GM23248 (cell line): ENCODE measurements around the gene NPC1. TPM values are rescaled to one million over a fixed set of nuclear protein-coding genes. Genes with fewer than 3 reads are reported as not detected.
"Not testable (repeated sequence)": the region's sequence is repeated elsewhere in the genome, so short reads cannot be mapped to it uniquely, and the experiment has no call there.

Experiments used
- DNase-seq: peaks from one replicate; pipeline ENCODE4 v3.0.0-alpha.2; 2015
- H2AFZ ChIP-seq: fragments of 200-600 bp; sonication (generic); 2 replicates; pipeline ENCODE4 v1.6.1; 2016; ENCODE audit warnings: antibody characterized with exemption
- H3F3A ChIP-seq: fragments of 200-600 bp; sonication (generic); 2 replicates; pipeline ENCODE4 v1.6.1; 2016; ENCODE audit warnings: mild to moderate bottlenecking, antibody characterized with exemption, mixed run types; ENCODE audit not compliant: insufficient read depth
- H3K27ac ChIP-seq: fragments of 200-600 bp; sonication (generic); 2 replicates; pipeline ENCODE4 v1.5.1; 2016; ENCODE audit warnings: mild to moderate bottlenecking
- H3K27me3 ChIP-seq: fragments of 200-600 bp; sonication (generic); replicated peaks from 2 replicates; pipeline ENCODE4 v1.6.1; 2016; ENCODE audit warnings: mild to moderate bottlenecking; ENCODE audit not compliant: insufficient read depth
- H3K36me3 ChIP-seq: fragments of 200-600 bp; sonication (generic); 2 replicates; pipeline ENCODE4 v1.6.1; 2016; ENCODE audit warnings: low read depth, mild to moderate bottlenecking
- H3K4me1 ChIP-seq: fragments of 200-600 bp; sonication (generic); 2 replicates; pipeline ENCODE4 v1.6.1; 2016; ENCODE audit warnings: mild to moderate bottlenecking; ENCODE audit not compliant: insufficient read depth
- H3K4me2 ChIP-seq: fragments of 200-600 bp; sonication (generic); one replicate; pipeline ENCODE4 v1.6.1; 2016; ENCODE audit warnings: mild to moderate bottlenecking; ENCODE audit not compliant: unreplicated experiment
- H3K4me3 ChIP-seq: fragments of 200-600 bp; sonication (generic); 2 replicates; pipeline ENCODE4 v1.5.1; 2016; ENCODE audit warnings: mild to moderate bottlenecking
- H3K79me2 ChIP-seq: fragments of 200-600 bp; sonication (generic); 2 replicates; pipeline ENCODE4 v1.6.1; 2016; ENCODE audit warnings: mild to moderate bottlenecking; ENCODE audit not compliant: insufficient read depth
- H3K9ac ChIP-seq: fragments of 200-600 bp; sonication (generic); 2 replicates; pipeline ENCODE4 v1.6.1; 2016; ENCODE audit warnings: mild to moderate bottlenecking
- H3K9me2 ChIP-seq: fragments of 200-600 bp; sonication (generic); 2 replicates; pipeline ENCODE4 v1.6.1; 2016; ENCODE audit warnings: mixed run types, mild to moderate bottlenecking, moderate library complexity; ENCODE audit not compliant: insufficient read depth
- H3K9me3 ChIP-seq: fragments of 200-600 bp; sonication (generic); one replicate; pipeline ENCODE4 v1.6.1; 2017; ENCODE audit warnings: low read depth
- H4K20me1 ChIP-seq: fragments of 200-600 bp; sonication (generic); 2 replicates; pipeline ENCODE4 v1.6.0; 2016; ENCODE audit not compliant: insufficient read depth
- EZH2 ChIP-seq: fragments of 200-600 bp; sonication (generic); IDR thresholded peaks from 2 replicates; pipeline ENCODE4 v1.6.1; 2018; ENCODE audit warnings: antibody characterized with exemption, mild to moderate bottlenecking; ENCODE audit not compliant: insufficient read depth, poor library complexity, severe bottlenecking
- EZH2phosphoT487 ChIP-seq: fragments of 200-600 bp; sonication (generic); IDR thresholded peaks from 2 replicates; pipeline ENCODE4 v1.6.1; 2018; ENCODE audit warnings: antibody characterized with exemption, moderate library complexity, mild to moderate bottlenecking, low read depth; ENCODE audit not compliant: insufficient read depth
- WGBS, 2 experiments: methylation state at CpG; one replicate each; pipeline ENCODE4 v1.1.6; 2015 to 2017; ENCODE audit warnings: low lambda C conversion rate in 2 of 2, low coverage in 1 of 2; ENCODE audit errors: missing lambda C conversion rate in 2 of 2; 5-methylcytosine and 5-hydroxymethylcytosine counted together
- in situ Hi-C: fragments of 300-500 bp; cut with MboI; formaldehyde crosslinking; loops from 2 replicates; pipeline ENCODE4 v1.15.0; 2020
- polyA plus RNA-seq: library from polyadenylated mRNA; unstranded; fragments of >200 nt; fragmentation: Nextera tagmentation; extraction: Ambion mirVana; gene quantifications from 2 replicates; pipeline ENCODE4 v1.2.1, GENCODE V29; 2016
- total RNA-seq: library from RNA; depleted of rRNA; stranded (reverse); fragments of >200 nt; shearing (Covaris generic); gene quantifications from 2 replicates; pipeline ENCODE4 v1.2.3, GENCODE V29; 2014

The NPC1 gene
- total and polyA plus RNA-seq, 2 experiments from 2014 or later = 28.1 to 28.7 TPM

DNA sequence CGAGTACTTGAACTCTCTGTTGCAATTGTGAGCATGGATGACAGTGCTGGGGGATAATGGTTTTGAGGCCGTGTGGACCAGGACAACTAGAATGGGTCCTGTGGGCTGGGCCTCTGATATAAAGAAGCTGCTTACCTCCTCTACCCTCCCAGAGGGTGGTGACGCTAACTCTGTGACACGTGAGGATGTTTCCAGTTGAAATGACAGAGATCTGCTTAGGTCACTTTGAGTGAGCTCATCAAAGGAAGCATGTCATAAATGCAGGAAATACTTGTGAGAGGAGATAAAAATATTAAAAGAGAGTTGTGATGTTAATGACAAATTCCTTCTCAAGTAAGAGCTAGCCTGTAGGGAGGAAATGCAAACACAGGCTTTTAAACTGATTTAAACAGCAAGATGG, 66.6 kb downstream of the NPC1 start:
- no peak for TF ChIP-seq EZH2
- TF ChIP-seq EZH2phosphoT487 = no peak
- no peaks in the 10 kb centered on the region for H4K20me1 ChIP-seq
- no peak for DNase-seq
- in situ Hi-C loops = no loop called here
- H3K4me3 ChIP-seq = no peak overlapping the region
- H3F3A ChIP-seq = peaks cover 22% of the 10 kb centered on the region
- no peaks in the 10 kb centered on the region for H3K9me2 ChIP-seq
- no peak overlapping the region for H3K9ac ChIP-seq
- no peak overlapping the region for H2AFZ ChIP-seq
- peaks cover 8% of the 10 kb centered on the region for H3K4me1 ChIP-seq
- H3K27me3 ChIP-seq = no peaks in the 10 kb centered on the region
- H3K79me2 ChIP-seq = no peaks in the 10 kb centered on the region
- peaks cover 51% of the 10 kb centered on the region for H3K36me3 ChIP-seq
- H3K9me3 ChIP-seq = no peaks in the 10 kb centered on the region
- no peak overlapping the region for H3K27ac ChIP-seq
- 93 to 95% methylated on average over 4 of the region's 4 CpGs for WGBS, 2 experiments
- no peak overlapping the region for H3K4me2 ChIP-seq

DNA sequence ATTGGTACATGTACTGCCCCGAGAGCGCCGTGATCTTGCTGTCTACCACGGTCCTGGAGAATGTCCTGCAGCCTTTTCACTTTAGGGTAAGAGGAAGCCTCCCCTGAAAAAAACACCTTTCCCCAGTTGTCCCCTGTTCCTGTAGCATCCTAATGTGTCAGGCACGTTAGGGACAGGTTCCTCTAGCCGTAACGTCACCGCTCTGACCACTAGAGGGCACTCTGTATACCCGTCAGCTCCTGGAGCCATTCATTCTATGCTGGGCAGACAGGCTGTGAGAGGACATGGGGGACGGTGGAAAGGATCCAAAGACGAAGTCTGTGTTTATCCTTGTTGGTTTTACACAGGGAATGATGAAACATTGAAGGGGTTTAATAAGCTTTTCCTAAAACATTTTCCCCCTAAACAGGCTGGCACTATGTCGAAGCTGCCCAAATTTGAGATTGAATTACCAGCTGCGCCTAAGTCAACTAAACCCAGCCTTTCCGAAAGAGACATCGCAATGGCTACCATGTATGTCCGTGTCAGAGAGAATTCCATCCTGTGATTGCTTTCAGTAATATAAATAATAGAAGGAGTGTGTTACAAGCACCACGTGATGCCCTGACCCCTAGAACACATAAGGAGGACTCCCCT, 70.3 kb downstream of the NPC1 start:
- Histone ChIP-seq H3K36me3 (peaks cover 47% of the 10 kb centered on the region), H3K79me2 (no peaks in the 10 kb centered on the region), H3K9me3 (no peaks in the 10 kb centered on the region), H3K4me2 (no peak overlapping the region), H3K9ac (no peak overlapping the region), H3K27me3 (no peaks in the 10 kb centered on the region), H2AFZ (no peak overlapping the region), H3K4me3 (no peak overlapping the region), H4K20me1 (no peaks in the 10 kb centered on the region), H3K27ac (no peak overlapping the region), H3K4me1 (no peaks in the 10 kb centered on the region), H3F3A (peaks cover 11% of the 10 kb centered on the region; the same call in 1 of the 2 replicates), H3K9me2 (no peaks in the 10 kb centered on the region)
- peak; percentile 80 for DNase-seq
- WGBS, 2 experiments = 46 to 49% methylated on average over 17 of the region's 17 CpGs
- no peak for TF ChIP-seq EZH2phosphoT487
- TF ChIP-seq EZH2 = no peak
- in situ Hi-C loops = no loop called here

DNA sequence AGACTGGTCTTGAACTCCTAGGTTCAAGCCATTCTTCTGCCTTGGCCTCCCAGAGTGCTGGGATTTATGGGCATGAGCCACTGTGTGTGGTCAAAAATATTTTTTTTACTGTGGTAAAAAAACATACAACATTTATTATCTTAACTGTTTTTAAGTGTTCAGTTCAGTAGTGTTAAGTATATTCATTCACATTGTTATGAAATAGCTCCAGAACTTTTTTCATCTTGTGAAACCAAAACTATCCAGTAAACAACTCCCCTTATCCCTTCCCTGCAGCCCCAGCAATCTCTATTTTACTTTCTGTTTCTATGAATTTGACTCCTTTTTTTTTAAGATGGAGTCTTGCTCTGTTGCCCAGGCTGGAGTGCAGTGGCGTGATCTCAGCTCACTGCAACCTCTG, 73.7 kb downstream of the NPC1 start:
- WGBS, 2 experiments = 83 to 100% methylated on average over 1 of the region's 1 CpG

DNA sequence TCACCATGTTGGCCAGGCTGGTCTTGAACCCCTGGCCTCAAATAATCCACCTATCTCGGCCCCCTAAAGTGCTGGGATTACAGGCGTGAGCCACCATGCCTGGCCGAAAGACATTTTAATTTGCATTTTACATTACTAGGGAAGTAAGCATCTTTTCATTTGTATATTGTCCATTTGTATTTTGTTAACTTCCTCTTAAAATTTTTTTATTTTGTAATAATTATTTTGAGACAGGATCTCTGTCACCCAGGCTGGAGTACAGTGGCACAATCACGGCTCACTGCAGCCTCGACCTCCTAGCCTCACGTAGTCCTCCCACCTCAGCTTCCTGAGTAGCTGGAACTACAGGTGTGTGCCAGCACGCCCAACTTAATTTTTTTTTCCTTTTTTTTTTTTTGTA, 74.1 kb downstream of the NPC1 start:
- H3K4me3 ChIP-seq, H3K9me3 ChIP-seq, H3K27ac ChIP-seq, H2AFZ ChIP-seq, H3K9ac ChIP-seq, H4K20me1 ChIP-seq, H3K4me2 ChIP-seq, in situ Hi-C loops, H3K79me2 ChIP-seq, H3K9me2 ChIP-seq, H3K4me1 ChIP-seq, DNase-seq, H3K27me3 ChIP-seq: not testable (repeated sequence)
- H3K36me3 ChIP-seq = peaks cover 33% of the 10 kb centered on the region
- H3F3A ChIP-seq = peaks cover 11% of the 10 kb centered on the region; the same call in 1 of the 2 replicates
- WGBS, 2 experiments = 91 to 92% methylated on average over 7 of the region's 7 CpGs

More for the DNA sequence above, 73.7 kb downstream of the NPC1 start:
- Histone ChIP-seq H3K4me1 (no peaks in the 10 kb centered on the region), H3K36me3 (peaks cover 36% of the 10 kb centered on the region), H3K79me2 (peaks cover 3% of the 10 kb centered on the region; the same call in 1 of the 2 replicates), H3K4me3 (no peak overlapping the region), H4K20me1 (no peaks in the 10 kb centered on the region), H3K9me2 (no peaks in the 10 kb centered on the region), H3K27ac (no peak overlapping the region), H3K9ac (no peak overlapping the region), H2AFZ (no peak overlapping the region), H3K27me3 (no peaks in the 10 kb centered on the region), H3K9me3 (no peaks in the 10 kb centered on the region), H3K4me2 (no peak overlapping the region), H3F3A (peaks cover 11% of the 10 kb centered on the region; the same call in 1 of the 2 replicates)
- no peak for DNase-seq
- in situ Hi-C loops = no loop called here
- TF ChIP-seq EZH2 (no peak), EZH2phosphoT487 (no peak)

DNA sequence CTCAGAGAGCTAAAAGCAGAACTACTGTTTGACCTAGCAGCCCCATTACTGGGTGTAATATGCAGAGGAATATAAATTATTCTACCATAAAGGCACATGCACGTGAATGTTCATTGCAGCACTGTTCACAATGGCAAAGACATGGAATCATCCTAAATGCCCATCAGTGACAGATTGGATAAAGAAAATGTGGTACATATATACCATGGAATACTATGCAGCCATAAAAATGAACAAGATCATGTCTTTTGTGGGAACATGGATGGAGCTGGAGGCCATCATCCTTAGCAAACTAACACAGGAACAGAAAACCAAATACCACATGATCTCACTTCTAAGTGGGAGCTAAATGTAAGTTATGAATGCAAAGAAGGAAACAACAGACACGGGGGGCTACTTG, 75.4 kb downstream of the NPC1 start:
- not testable (repeated sequence) for H3K4me3 ChIP-seq
- H3K36me3 ChIP-seq = peaks cover 27% of the 10 kb centered on the region

More for the DNA sequence above, 75.4 kb downstream of the NPC1 start:
- 98 to 100% methylated on average over 2 of the region's 2 CpGs for WGBS, 2 experiments
- H2AFZ ChIP-seq, in situ Hi-C loops, DNase-seq, H3K4me2 ChIP-seq, H3K27ac ChIP-seq, H3K9ac ChIP-seq, H3K9me3 ChIP-seq, H3K27me3 ChIP-seq, H3K4me1 ChIP-seq, H3K9me2 ChIP-seq, H4K20me1 ChIP-seq: not testable (repeated sequence)
- H3F3A ChIP-seq = peaks cover 11% of the 10 kb centered on the region; the same call in 1 of the 2 replicates
- peaks cover 17% of the 10 kb centered on the region for H3K79me2 ChIP-seq
